ENCODE data around the gene OR5B17. TPM values are rescaled to one million over a fixed set of nuclear protein-coding genes. Genes with fewer than 3 reads are reported as not detected.
"Not testable (repeated sequence)": the region's sequence is repeated elsewhere in the genome, so short reads cannot be mapped to it uniquely, and the experiment has no call there.

OR5B17 gene
- not detected in 2 replicates for total RNA-seq (2014; rRNA removed; shearing (Covaris generic))

GRCh38 chr11:58358969-58359368 is at the start of gene OR5B17:
TSS of gene OR5B17 (minus strand) at chr11:58359069. CDS start at chr11:58359069, 0 bp downstream.
- no peak for DNase-seq
- no peaks in the 10 kb centered on the region for H3K36me3 ChIP-seq (replicated peaks; ENCODE audit: control insufficient read depth, insufficient read depth, low read length)

GRCh38 chr11:58406774-58407173 is 47.9 kb upstream of the OR5B17 start, which contains the start of gene OR5B3:
TSS of gene OR5B3 (minus strand) at chr11:58406874. CDS start at chr11:58403409, 3,465 bp downstream.
- Histone ChIP-seq H3K4me3 (ENCODE audit: insufficient read depth, low read depth, low read length) (no peak within 1 kb of the TSS), H3K27me3 (ENCODE audit: control insufficient read depth, insufficient read depth, low read length) (no peaks in the 10 kb centered on the region), H3K36me3 (replicated peaks; ENCODE audit: control insufficient read depth, insufficient read depth, low read length) (no peaks in the 10 kb centered on the region)
- no peak for DNase-seq

More at GRCh38 chr11:58358969-58359368, at the start of gene OR5B17:
- H3K27me3 ChIP-seq (ENCODE audit: control insufficient read depth, insufficient read depth, low read length) = no peaks in the 10 kb centered on the region
- H3K4me3 ChIP-seq (ENCODE audit: insufficient read depth, low read depth, low read length) = no peak within 1 kb of the TSS

GRCh38 chr11:58399622-58400021 is 40.8 kb upstream of the OR5B17 start:
- not testable (repeated sequence) for H3K4me3 ChIP-seq (ENCODE audit: insufficient read depth, low read depth, low read length); H3K27me3 ChIP-seq (ENCODE audit: control insufficient read depth, insufficient read depth, low read length); DNase-seq; H3K36me3 ChIP-seq (replicated peaks; ENCODE audit: control insufficient read depth, insufficient read depth, low read length)

DNA sequence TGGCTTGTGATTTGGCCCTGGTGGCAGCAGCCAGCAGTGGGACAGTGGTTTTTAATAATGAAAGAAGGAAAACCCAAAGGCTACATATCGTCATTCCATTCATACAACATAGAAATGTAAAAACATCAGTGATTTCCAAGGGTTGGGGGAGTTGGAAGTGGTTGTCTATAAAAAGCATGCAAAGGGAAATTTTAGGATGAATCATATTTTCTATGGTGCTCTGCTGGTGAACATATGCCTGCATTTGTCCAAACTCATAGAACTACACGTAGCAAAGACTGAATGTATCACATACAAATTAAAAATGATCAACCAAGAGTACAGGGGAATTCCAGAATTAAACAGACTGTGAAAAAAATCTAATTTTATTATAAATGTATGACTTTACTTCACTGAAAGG is 36.7 kb upstream of the OR5B17 start:
- Histone ChIP-seq H3K4me3 (ENCODE audit: insufficient read depth, low read depth, low read length) (no peak overlapping the region), H3K36me3 (replicated peaks; ENCODE audit: control insufficient read depth, insufficient read depth, low read length) (no peaks in the 10 kb centered on the region), H3K27me3 (ENCODE audit: control insufficient read depth, insufficient read depth, low read length) (no peaks in the 10 kb centered on the region)
- DNase-seq = no peak

DNA sequence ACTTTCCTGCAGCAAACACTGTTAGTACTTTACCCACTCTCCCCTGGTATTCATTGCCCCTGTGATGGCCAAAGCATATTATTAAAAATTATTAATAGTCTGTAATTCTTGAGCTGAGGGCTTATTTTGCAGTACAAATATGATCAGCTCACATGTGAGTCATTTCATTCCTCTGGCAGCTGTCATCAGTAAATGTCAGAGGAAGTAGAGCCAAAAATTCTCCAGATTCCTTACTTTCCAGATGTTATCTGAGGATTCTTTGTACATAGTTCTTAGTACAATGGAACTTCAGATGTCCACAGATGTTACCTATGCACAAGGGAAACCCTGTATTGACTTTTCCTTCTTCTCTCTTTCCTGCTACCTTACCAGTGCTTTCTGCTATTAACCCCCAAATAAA is 35.3 kb upstream of the OR5B17 start:
- Histone ChIP-seq H3K4me3 (ENCODE audit: insufficient read depth, low read depth, low read length) (no peak overlapping the region), H3K27me3 (ENCODE audit: control insufficient read depth, insufficient read depth, low read length) (no peaks in the 10 kb centered on the region), H3K36me3 (replicated peaks; ENCODE audit: control insufficient read depth, insufficient read depth, low read length) (no peaks in the 10 kb centered on the region)
- DNase-seq = no peak

- DNase-seq = no peak
- Histone ChIP-seq H3K4me3 (ENCODE audit: insufficient read depth, low read depth, low read length) (no peak overlapping the region), H3K36me3 (replicated peaks; ENCODE audit: control insufficient read depth, insufficient read depth, low read length) (no peaks in the 10 kb centered on the region), H3K27me3 (ENCODE audit: control insufficient read depth, insufficient read depth, low read length) (no peaks in the 10 kb centered on the region)
Observed at GRCh38 chr11:58392746-58393145, 33.9 kb upstream of the OR5B17 start.

GRCh38 chr11:58391879-58392278 is 33.0 kb upstream of the OR5B17 start:
- H3K27me3 ChIP-seq (ENCODE audit: control insufficient read depth, insufficient read depth, low read length) = no peaks in the 10 kb centered on the region
- DNase-seq = no peak
- no peak overlapping the region for H3K4me3 ChIP-seq (ENCODE audit: insufficient read depth, low read depth, low read length)
- no peaks in the 10 kb centered on the region for H3K36me3 ChIP-seq (replicated peaks; ENCODE audit: control insufficient read depth, insufficient read depth, low read length)

DNA sequence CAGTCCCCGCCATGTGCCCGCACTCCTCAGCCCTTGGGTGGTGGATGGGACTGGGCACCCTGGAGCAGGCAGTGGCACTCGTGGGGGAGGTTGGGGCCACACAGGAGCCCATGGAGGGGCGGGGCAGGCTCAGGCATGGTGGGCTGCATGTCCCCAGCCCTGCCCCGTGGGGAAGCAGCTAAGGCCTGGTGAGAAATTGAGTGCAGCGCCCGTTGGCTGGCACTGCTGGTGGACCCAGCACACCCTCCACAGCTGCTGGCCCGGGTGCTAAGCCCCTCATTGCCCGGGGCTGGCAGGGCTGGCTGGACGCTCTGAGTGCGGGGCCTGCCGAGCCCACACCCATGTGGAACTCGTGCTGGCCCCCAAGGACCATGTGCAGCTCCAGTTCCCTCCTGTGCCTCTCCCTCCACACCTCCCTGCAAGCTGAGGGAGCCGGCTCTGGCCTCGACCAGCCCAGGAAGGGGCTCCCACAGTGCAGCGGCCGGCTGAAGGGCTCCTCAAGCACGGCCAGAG is 31.7 kb upstream of the OR5B17 start:
- DNase-seq = no peak
- no peaks in the 10 kb centered on the region for H3K36me3 ChIP-seq (replicated peaks; ENCODE audit: control insufficient read depth, insufficient read depth, low read length)
- H3K4me3 ChIP-seq (ENCODE audit: insufficient read depth, low read depth, low read length) = no peak overlapping the region
- H3K27me3 ChIP-seq (ENCODE audit: control insufficient read depth, insufficient read depth, low read length) = no peaks in the 10 kb centered on the region

GRCh38 chr11:58354727-58355126 is 4.1 kb downstream of the OR5B17 start:
- H3K36me3 ChIP-seq (replicated peaks; ENCODE audit: control insufficient read depth, insufficient read depth, low read length) = no peaks in the 10 kb centered on the region
- no peak overlapping the region for H3K4me3 ChIP-seq (ENCODE audit: insufficient read depth, low read depth, low read length)
- no peak for DNase-seq
- no peaks in the 10 kb centered on the region for H3K27me3 ChIP-seq (ENCODE audit: control insufficient read depth, insufficient read depth, low read length)

DNA sequence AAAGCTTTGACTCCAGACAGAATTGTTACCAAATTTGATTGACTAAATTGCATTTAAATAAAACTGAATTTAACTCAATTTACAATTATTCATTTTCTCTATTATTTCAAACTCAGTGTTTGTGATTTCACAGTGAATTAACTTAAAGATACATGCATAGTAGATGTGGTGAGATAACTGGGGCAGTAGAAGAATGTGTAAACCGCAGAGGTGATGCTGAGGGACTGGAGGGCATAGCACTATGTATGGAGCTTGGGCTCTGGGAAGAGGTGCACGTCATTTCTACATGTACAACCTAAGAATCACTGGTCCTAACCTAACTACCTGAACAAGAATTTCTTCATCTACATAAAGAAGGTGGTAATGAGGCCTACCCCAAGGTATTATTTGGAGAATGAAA is 13.7 kb downstream of the OR5B17 start:
- no peak for DNase-seq
- Histone ChIP-seq H3K4me3 (ENCODE audit: insufficient read depth, low read depth, low read length) (no peak overlapping the region), H3K27me3 (ENCODE audit: control insufficient read depth, insufficient read depth, low read length) (no peaks in the 10 kb centered on the region), H3K36me3 (replicated peaks; ENCODE audit: control insufficient read depth, insufficient read depth, low read length) (no peaks in the 10 kb centered on the region)

GRCh38 chr11:58334708-58335107 is 24.2 kb downstream of the OR5B17 start:
- Histone ChIP-seq H3K4me3 (ENCODE audit: insufficient read depth, low read depth, low read length) (no peak overlapping the region), H3K36me3 (replicated peaks; ENCODE audit: control insufficient read depth, insufficient read depth, low read length) (no peaks in the 10 kb centered on the region), H3K27me3 (ENCODE audit: control insufficient read depth, insufficient read depth, low read length) (no peaks in the 10 kb centered on the region)
- DNase-seq = no peak

DNA sequence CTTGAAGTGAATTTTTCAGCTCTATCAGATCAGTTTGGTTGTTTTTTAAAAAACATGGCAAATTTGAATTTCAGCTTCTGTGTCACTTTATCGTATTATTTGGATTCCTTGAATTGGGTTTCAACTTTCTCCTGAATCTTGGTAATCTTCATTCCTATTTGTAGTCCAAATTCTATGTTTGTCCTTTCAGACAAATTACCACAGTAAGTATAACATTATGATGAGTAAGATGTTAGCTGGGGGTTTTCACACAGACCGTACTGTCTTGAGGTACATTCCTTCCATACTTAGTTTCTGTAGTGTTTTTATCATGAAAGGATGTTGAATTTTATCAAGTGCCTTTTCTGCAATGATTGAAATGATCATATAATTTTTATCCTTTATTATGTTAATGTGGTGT is 28.0 kb downstream of the OR5B17 start:
- no peak for DNase-seq
- H3K27me3 ChIP-seq (ENCODE audit: control insufficient read depth, insufficient read depth, low read length) = no peaks in the 10 kb centered on the region
- H3K4me3 ChIP-seq (ENCODE audit: insufficient read depth, low read depth, low read length) = no peak overlapping the region
- no peaks in the 10 kb centered on the region for H3K36me3 ChIP-seq (replicated peaks; ENCODE audit: control insufficient read depth, insufficient read depth, low read length)

- Histone ChIP-seq H3K36me3 (replicated peaks; ENCODE audit: control insufficient read depth, insufficient read depth, low read length) (no peaks in the 10 kb centered on the region), H3K4me3 (ENCODE audit: insufficient read depth, low read depth, low read length) (no peak overlapping the region), H3K27me3 (ENCODE audit: control insufficient read depth, insufficient read depth, low read length) (no peaks in the 10 kb centered on the region)
- no peak for DNase-seq
Observed at GRCh38 chr11:58318532-58318931, 40.3 kb downstream of the OR5B17 start.

DNA sequence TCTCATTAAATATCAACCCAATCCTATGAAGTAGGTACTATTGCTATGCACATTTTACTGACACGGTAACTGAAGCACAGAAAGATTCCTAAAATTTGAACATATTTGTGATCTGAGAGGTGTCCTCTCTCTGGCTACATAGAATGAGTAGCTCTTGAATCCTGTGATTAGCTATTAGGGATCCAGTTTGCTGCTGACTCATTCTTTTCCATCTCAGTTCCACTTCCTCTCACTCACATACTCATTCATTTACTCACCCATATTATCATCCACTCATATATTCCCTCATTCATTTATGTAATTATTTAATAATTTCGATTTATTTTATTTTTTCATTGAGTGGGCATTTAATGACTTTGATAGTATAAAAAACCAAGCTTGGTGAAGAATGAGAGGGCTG is 42.7 kb downstream of the OR5B17 start:
- DNase-seq = no peak
- Histone ChIP-seq H3K27me3 (ENCODE audit: control insufficient read depth, insufficient read depth, low read length) (no peaks in the 10 kb centered on the region), H3K4me3 (ENCODE audit: insufficient read depth, low read depth, low read length) (no peak overlapping the region), H3K36me3 (replicated peaks; ENCODE audit: control insufficient read depth, insufficient read depth, low read length) (no peaks in the 10 kb centered on the region)

Measured in H7 (cell line).